Bronchial epithelial cell (primary cell): ENCODE results near the gene ETFA. TPM values are rescaled to one million over a fixed set of nuclear protein-coding genes. Genes with fewer than 3 reads are reported as not detected.

ENCODE experiments used
- DNase-seq: peaks from one replicate; pipeline ENCODE4 v3.0.0-alpha.2; 2010; ENCODE audit warnings: low read depth
- FAIRE-seq: peaks from 2 replicates; lab custom pipeline; 2011; peaks lifted over from hg19 to GRCh38; lab: Jason Lieb, UNC
- H3K27me3 ChIP-seq: 2 replicates; pipeline ENCODE4 v1.5.1; 2011; ENCODE audit warnings: low read length; ENCODE audit not compliant: control insufficient read depth, insufficient read depth
- H3K36me3 ChIP-seq: 2 replicates; pipeline ENCODE4 v1.5.1; 2011; ENCODE audit warnings: low read length; ENCODE audit not compliant: control insufficient read depth, insufficient read depth
- H3K4me3 ChIP-seq: 2 replicates; pipeline ENCODE4 v1.5.1; 2011; ENCODE audit warnings: mild to moderate bottlenecking, low read depth, low read length, control low read depth
- total RNA-seq: library from RNA; depleted of rRNA; stranded (reverse); fragments of >200 nt; gene quantifications from 2 replicates; pipeline ENCODE4 v1.2.1, GENCODE V29; 2014
- TF ChIP-seq, protein P1 (sequence below): IDR thresholded peaks from 2 replicates; pipeline ENCODE4 v1.5.1; 2011; ENCODE audit warnings: mild to moderate bottlenecking, moderate library complexity, low read length, control low read depth, inconsistent platforms; ENCODE audit not compliant: insufficient read depth, severe bottlenecking

Gene ETFA
- total RNA-seq, 1 donor from 2014 or later, result 223 TPM

DNA sequence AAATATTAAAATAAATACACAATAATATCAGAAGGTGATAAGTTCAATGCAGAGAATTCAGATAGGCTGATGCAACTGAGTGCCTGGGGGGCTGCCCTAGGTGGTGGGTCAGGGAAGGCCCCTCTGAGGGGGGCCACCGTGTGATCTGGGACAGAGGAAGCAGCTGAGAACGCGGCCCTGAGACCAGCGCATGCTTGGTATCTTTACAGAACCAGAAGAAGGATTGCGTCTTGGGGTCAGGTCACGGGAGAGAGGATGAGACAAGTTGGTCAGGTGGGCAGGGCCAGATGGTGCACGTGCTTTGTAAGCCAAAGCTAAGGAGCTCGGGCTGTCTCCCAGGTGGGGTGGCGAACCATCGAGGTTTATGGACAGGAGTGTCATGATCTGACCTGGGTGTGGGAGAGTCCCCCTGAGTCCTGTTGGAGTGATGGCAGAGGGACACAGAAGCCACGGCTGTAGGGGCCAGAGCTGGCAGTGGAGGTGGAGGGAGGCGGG lies 121.2 kb downstream of the ETFA start:
- Histone ChIP-seq H3K27me3 (no peaks in the 10 kb centered on the region), H3K4me3 (no peak overlapping the region), H3K36me3 (no peaks in the 10 kb centered on the region)
- TF ChIP-seq, protein P1, sequence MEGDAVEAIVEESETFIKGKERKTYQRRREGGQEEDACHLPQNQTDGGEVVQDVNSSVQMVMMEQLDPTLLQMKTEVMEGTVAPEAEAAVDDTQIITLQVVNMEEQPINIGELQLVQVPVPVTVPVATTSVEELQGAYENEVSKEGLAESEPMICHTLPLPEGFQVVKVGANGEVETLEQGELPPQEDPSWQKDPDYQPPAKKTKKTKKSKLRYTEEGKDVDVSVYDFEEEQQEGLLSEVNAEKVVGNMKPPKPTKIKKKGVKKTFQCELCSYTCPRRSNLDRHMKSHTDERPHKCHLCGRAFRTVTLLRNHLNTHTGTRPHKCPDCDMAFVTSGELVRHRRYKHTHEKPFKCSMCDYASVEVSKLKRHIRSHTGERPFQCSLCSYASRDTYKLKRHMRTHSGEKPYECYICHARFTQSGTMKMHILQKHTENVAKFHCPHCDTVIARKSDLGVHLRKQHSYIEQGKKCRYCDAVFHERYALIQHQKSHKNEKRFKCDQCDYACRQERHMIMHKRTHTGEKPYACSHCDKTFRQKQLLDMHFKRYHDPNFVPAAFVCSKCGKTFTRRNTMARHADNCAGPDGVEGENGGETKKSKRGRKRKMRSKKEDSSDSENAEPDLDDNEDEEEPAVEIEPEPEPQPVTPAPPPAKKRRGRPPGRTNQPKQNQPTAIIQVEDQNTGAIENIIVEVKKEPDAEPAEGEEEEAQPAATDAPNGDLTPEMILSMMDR, result no peak
- no peak for DNase-seq
- no peak for FAIRE-seq

DNA sequence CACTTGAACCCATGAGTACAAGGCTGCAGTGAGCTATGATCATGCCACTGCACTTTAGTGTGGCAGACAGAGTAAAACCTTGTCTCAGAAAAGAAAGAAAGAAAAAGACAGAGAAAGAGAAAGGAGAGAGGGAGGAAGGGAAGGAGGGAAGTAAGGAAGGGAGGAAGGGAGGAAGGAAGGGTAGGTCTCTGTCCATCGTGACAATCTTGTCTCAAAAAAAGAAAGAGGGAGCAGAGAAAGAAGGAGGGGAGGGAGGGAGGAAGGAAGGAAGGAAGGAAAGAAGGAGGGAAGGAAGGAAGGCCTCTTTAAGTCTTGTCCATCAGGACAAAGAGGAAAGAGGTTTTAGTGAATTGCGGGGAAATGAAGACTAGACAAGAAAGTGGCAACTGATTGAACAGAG lies 122.2 kb downstream of the ETFA start:
- TF ChIP-seq, protein P1, result no peak
- Histone ChIP-seq H3K36me3 (no peaks in the 10 kb centered on the region), H3K27me3 (no peaks in the 10 kb centered on the region), H3K4me3 (no peak overlapping the region)
- FAIRE-seq (no peak), DNase-seq (no peak)

DNA sequence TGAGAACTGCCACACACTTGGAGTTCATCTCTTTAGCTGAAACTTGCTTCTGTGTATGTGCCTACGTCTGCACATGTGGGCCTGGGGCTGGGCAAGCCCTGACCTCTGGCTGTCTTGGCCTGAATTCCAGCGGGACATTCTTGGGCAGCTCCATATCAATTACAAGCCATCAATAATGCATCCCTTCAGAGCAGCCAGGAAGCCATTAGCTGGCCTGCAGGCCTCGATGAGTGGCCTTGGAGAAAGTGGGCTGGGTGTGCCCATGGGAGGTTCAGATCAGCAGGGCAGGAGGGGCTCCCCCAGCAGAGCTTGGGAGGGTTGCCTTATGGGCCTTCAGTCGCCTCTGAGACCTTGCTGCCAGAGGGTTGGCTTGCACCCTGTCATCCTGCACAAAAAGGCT lies 124.1 kb downstream of the ETFA start:
- no peaks in the 10 kb centered on the region for H3K36me3 ChIP-seq
- TF ChIP-seq, protein P1, result no peak
- DNase-seq (no peak), FAIRE-seq (no peak)
- no peaks in the 10 kb centered on the region for H3K27me3 ChIP-seq
- H3K4me3 ChIP-seq, result no peak overlapping the region

DNA sequence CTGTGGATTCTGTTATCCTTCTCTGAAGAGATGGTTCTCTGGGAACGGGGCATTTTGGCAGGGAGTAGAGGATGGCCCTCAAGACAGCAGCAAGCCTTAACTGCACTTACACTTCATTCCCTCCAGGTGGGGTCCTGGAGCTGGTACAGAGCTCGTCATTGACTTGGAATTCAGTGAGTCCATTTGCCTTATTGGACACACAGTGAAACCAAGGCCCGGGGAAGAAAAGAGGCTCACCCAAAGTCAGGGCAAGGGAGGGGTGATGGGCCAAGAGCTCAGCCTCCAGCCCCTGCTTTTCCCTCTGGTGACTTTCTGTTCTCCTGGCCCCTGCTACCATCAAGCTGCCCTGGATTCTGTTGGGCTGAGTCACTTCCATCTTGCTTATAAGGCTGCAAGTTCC lies 125.6 kb downstream of the ETFA start:
- no peak overlapping the region for H3K4me3 ChIP-seq
- TF ChIP-seq, protein P1, result peak; percentile 80
- FAIRE-seq (no peak), DNase-seq (peak; percentile 77)
- H3K27me3 ChIP-seq, result no peaks in the 10 kb centered on the region
- no peaks in the 10 kb centered on the region for H3K36me3 ChIP-seq

DNA sequence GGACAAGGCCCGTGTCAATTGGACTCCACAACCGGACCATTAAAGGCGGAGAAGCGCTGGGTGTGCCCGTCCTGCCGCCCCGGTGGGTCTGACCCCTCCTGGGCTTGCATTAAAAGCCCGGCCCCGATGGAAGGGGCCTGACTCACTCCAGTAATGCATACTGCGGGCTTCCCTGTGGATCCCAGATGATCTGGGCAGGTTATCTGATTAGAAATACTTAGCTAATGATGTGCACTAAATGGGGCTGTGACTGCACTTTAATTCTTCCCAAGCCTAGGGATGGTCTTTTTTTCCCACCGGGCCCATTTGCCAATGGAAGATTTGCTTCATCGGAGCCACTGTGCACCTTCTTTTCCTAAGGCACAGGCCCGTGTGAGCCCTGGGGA lies 126.6 kb downstream of the ETFA start:
- FAIRE-seq (no peak), DNase-seq (no peak)
- TF ChIP-seq, protein P1, result no peak
- Histone ChIP-seq H3K4me3 (no peak overlapping the region), H3K36me3 (no peaks in the 10 kb centered on the region), H3K27me3 (no peaks in the 10 kb centered on the region)
